Mesenchymal stem cell (in vitro differentiated cells and primary cell): ENCODE data around the gene ERGIC2.

ENCODE experiments used
- DNase-seq: peaks from one replicate; pipeline ENCODE4 v3.0.0-alpha.2; 2013
- H2AFZ ChIP-seq: one replicate; pipeline ENCODE4 v1.6.1; 2013; ENCODE audit warnings: low read depth, mild to moderate bottlenecking, control low read depth, inconsistent platforms, low read length, moderate library complexity
- H2AK5ac ChIP-seq: 2 replicates; pipeline ENCODE4 v1.6.1; 2013; ENCODE audit warnings: low read length, moderate library complexity, mild to moderate bottlenecking, inconsistent platforms; ENCODE audit not compliant: severe bottlenecking
- H2BK120ac ChIP-seq: one replicate; pipeline ENCODE4 v1.6.1; 2013; ENCODE audit warnings: low read depth, mild to moderate bottlenecking, inconsistent platforms, low read length, moderate library complexity
- H2BK12ac ChIP-seq, 2 experiments: one replicate each; pipeline ENCODE4 v1.6.1; 2013; ENCODE audit warnings: inconsistent platforms in 2 of 2, low read length in 2 of 2, mild to moderate bottlenecking in 2 of 2, moderate library complexity in 2 of 2, control low read depth in 1 of 2
- H2BK15ac ChIP-seq: one replicate; pipeline ENCODE4 v1.6.1; 2013; ENCODE audit warnings: mild to moderate bottlenecking, low read depth, inconsistent platforms; ENCODE audit not compliant: poor library complexity, severe bottlenecking
- H2BK5ac ChIP-seq: 2 replicates; pipeline ENCODE4 v1.6.1; 2013; ENCODE audit warnings: low read depth, mild to moderate bottlenecking, low read length, control low read depth, inconsistent platforms; ENCODE audit not compliant: poor library complexity, severe bottlenecking
- H3K14ac ChIP-seq, 2 experiments: one replicate each; pipeline ENCODE4 v1.6.1; 2013; ENCODE audit warnings: inconsistent platforms in 2 of 2, low read length in 2 of 2, control low read depth in 1 of 2, mild to moderate bottlenecking in 1 of 2, moderate library complexity in 1 of 2
- H3K18ac ChIP-seq, 2 experiments: one replicate each; pipeline ENCODE4 v1.6.1; 2013; ENCODE audit warnings: inconsistent platforms in 2 of 2, low read length in 2 of 2, control low read depth in 1 of 2, low read depth in 1 of 2, mild to moderate bottlenecking in 1 of 2
- H3K23ac ChIP-seq, 2 experiments: one replicate each; pipeline ENCODE4 v1.6.1; 2013; ENCODE audit warnings: inconsistent platforms in 2 of 2, low read length in 2 of 2, mild to moderate bottlenecking in 2 of 2, moderate library complexity in 2 of 2, control low read depth in 1 of 2
- H3K27ac ChIP-seq: 2 replicates; pipeline ENCODE4 v1.5.1; 2013; ENCODE audit warnings: mild to moderate bottlenecking, moderate library complexity, low read length, control low read depth, inconsistent platforms; ENCODE audit not compliant: poor library complexity, severe bottlenecking
- H3K27me3 ChIP-seq, 2 experiments: 2 replicates each; pipeline versions ENCODE4 v1.6.1 to v1.7.0; 2013; ENCODE audit warnings: low read length in 2 of 2, mild to moderate bottlenecking in 2 of 2, moderate library complexity in 2 of 2, control low read depth in 1 of 2, inconsistent platforms in 1 of 2; ENCODE audit not compliant: control insufficient read depth in 1 of 2, insufficient read depth in 1 of 2
- H3K36me3 ChIP-seq, 2 experiments: 2 replicates each; pipeline versions ENCODE4 v1.6.1 to v1.7.0; 2013; ENCODE audit warnings: low read length in 2 of 2, control low read depth in 1 of 2, inconsistent platforms in 1 of 2, low read depth in 1 of 2, mild to moderate bottlenecking in 1 of 2; ENCODE audit not compliant: insufficient read depth in 2 of 2, control insufficient read depth in 1 of 2
- H3K4ac ChIP-seq, 2 experiments: one replicate each; pipeline ENCODE4 v1.6.1; 2013; ENCODE audit warnings: inconsistent platforms in 2 of 2, low read length in 2 of 2, mild to moderate bottlenecking in 2 of 2, moderate library complexity in 2 of 2, control low read depth in 1 of 2, low read depth in 1 of 2
- H3K4me1 ChIP-seq: 2 replicates; pipeline ENCODE4 v1.6.1; 2013; ENCODE audit warnings: low read depth, low read length, control low read depth; ENCODE audit not compliant: control insufficient read depth, insufficient read depth
- H3K4me2 ChIP-seq: 2 replicates; pipeline ENCODE4 v1.6.1; 2013; ENCODE audit warnings: low read length, mild to moderate bottlenecking, inconsistent platforms; ENCODE audit not compliant: poor library complexity, severe bottlenecking
- H3K4me3 ChIP-seq, 2 experiments: 2 replicates each; pipeline versions ENCODE4 v1.5.1 to v1.7.0; 2013; ENCODE audit warnings: low read length in 2 of 2, mild to moderate bottlenecking in 2 of 2, control low read depth in 1 of 2, low read depth in 1 of 2; ENCODE audit not compliant: insufficient read depth in 1 of 2
- H3K79me1 ChIP-seq: replicated peaks from 2 replicates; pipeline ENCODE4 v1.6.1; 2013; ENCODE audit warnings: mild to moderate bottlenecking, control low read depth, low read length, inconsistent platforms; ENCODE audit not compliant: poor library complexity, severe bottlenecking
- H3K9ac ChIP-seq: 2 replicates; pipeline ENCODE4 v1.7.0; 2013; ENCODE audit warnings: mild to moderate bottlenecking, low read length, moderate library complexity
- H3K9me3 ChIP-seq: 2 replicates; pipeline ENCODE4 v1.7.0; 2013; ENCODE audit warnings: mild to moderate bottlenecking, low read length; ENCODE audit not compliant: control insufficient read depth
- H4K8ac ChIP-seq: one replicate; pipeline ENCODE4 v1.6.1; 2013; ENCODE audit warnings: inconsistent platforms, mild to moderate bottlenecking, low read length, moderate library complexity
- H4K91ac ChIP-seq: one replicate; pipeline ENCODE4 v1.6.1; 2013; ENCODE audit warnings: mild to moderate bottlenecking, low read length, inconsistent platforms
- WGBS: methylation state at CpG from one replicate; pipeline ENCODE4 v1.1.7; 2013; ENCODE audit warnings: mixed read lengths; 5-methylcytosine and 5-hydroxymethylcytosine counted together

The ERGIC2 gene

DNA sequence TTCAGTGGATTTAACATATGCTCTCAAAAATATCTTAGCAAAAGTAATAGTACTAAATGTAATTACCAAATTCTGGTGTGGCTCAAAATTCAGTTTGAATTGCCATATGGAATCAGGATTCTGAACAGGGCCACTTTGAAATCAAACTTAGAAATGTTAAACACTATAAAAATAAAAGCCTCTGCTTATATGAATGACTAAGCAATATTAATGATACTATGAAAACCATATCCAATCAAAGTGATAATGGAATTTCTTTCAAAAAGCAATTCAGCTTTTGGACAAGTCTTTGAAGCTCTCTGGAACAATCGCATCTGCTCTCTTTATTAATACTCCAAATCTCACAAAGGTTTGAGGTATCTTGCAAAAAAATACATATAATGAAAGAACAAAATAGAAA is 51.6 kb downstream of the ERGIC2 start:
- no peak overlapping the region for H2AFZ ChIP-seq
- H3K18ac ChIP-seq, result no peak overlapping the region
- H3K36me3 ChIP-seq, result peaks cover 0 to 22% of the 10 kb centered on the region in 2 experiments
- H3K4me2 ChIP-seq, result no peak overlapping the region
- H2BK5ac ChIP-seq, result no peak overlapping the region
- no peak overlapping the region for H3K4ac ChIP-seq
- no peak overlapping the region for H3K23ac ChIP-seq
- no peak for DNase-seq
- no peak overlapping the region for H3K4me3 ChIP-seq
- H3K27ac ChIP-seq, result no peak overlapping the region
- no peak overlapping the region for H4K91ac ChIP-seq
- H2BK120ac ChIP-seq, result no peak overlapping the region
- no peaks in the 10 kb centered on the region for H3K4me1 ChIP-seq
- H2BK12ac ChIP-seq, result no peak overlapping the region
- no peaks in the 10 kb centered on the region for H3K27me3 ChIP-seq
- H2BK15ac ChIP-seq, result no peak overlapping the region
- H3K9me3 ChIP-seq, result no peaks in the 10 kb centered on the region
- no peak overlapping the region for H2AK5ac ChIP-seq
- H3K14ac ChIP-seq, result no peak overlapping the region
- WGBS, result 100% methylated on average over 1 of the region's 1 CpG
- H3K9ac ChIP-seq, result no peak overlapping the region
- H3K79me1 ChIP-seq, result no peaks in the 10 kb centered on the region
- no peak overlapping the region for H4K8ac ChIP-seq

DNA sequence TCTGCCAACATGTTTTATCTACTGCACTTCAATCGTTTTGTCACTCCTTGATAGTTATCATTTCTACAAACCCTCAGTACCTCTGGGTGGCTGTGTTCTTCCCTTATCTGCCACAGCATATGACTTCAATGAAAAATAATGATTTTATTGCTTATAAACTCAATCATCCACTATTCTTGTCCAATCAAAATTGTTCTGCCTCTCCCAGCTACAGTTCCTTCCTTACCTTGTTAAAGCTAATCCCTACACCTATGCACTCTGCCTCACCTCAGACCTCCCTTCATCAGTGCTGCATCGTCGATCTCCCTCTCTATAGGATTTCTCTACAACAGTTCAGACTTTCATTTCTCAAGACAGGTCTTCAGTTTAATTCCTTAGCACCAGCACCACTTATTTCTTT is 58.8 kb downstream of the ERGIC2 start:
- Histone ChIP-seq H4K8ac (no peak overlapping the region), H2BK12ac (no peak overlapping the region), H3K79me1 (no peaks in the 10 kb centered on the region), H3K9me3 (no peaks in the 10 kb centered on the region), H3K36me3 (peaks cover 8 to 13% of the 10 kb centered on the region in 2 experiments), H2BK120ac (no peak overlapping the region), H2BK15ac (no peak overlapping the region), H3K27ac (no peak overlapping the region), H3K4ac (no peak overlapping the region), H2AFZ (no peak overlapping the region), H3K9ac (no peak overlapping the region), H3K27me3 (no peaks in the 10 kb centered on the region), H3K4me1 (peaks cover 2% of the 10 kb centered on the region), H3K14ac (no peak overlapping the region), H4K91ac (no peak overlapping the region), H3K4me3 (no peak overlapping the region), H3K4me2 (no peak overlapping the region), H2BK5ac (no peak overlapping the region), H2AK5ac (no peak overlapping the region), H3K18ac (no peak overlapping the region), H3K23ac (no peak overlapping the region)
- no peak for DNase-seq
- WGBS, result 97% methylated on average over 3 of the region's 3 CpGs

DNA sequence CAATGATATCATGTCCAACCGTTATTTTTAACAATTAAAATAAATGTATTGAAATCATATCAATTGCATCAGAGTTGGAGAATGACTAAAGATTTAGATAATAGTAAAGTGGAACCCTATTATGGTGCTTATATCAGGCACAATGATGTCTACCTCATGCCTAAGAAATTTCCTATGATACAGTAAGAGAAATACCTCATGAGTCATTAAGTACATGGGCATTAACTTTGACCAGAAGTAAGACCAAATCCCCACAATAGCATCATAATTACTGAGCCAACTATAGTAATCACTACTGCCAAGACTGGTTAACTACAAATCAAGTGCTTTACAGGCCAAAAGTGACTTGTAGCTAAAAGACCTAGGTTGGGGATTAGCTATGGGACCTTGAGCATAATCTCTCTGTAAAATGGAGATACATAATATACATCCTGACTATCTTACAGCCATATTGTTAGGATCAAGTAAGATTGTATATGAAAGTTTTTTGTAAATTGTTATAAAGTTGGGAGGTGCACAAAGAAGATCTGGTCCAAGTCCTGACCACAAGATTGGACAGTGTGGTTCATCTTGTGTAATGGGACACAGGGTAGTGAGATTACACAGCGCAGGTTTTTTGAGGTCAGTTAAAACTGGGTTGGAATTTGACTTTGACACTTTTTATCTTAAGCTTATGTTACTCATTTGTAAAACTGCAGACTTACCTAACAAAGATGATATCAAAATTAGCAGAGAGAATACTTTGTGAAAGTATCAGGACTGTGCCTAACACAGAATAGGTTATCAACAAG is 60.5 kb downstream of the ERGIC2 start:
- Histone ChIP-seq H2AFZ (no peak overlapping the region), H3K4ac (no peak overlapping the region), H3K18ac (no peak overlapping the region), H2BK120ac (no peak overlapping the region), H2BK12ac (no peak overlapping the region), H3K27me3 (no peaks in the 10 kb centered on the region), H3K79me1 (no peaks in the 10 kb centered on the region), H3K23ac (no peak overlapping the region), H3K4me1 (peaks cover 2% of the 10 kb centered on the region), H3K4me2 (no peak overlapping the region), H4K8ac (no peak overlapping the region), H2BK15ac (no peak overlapping the region), H2AK5ac (no peak overlapping the region), H4K91ac (no peak overlapping the region), H2BK5ac (no peak overlapping the region), H3K4me3 (no peak overlapping the region), H3K36me3 (peaks cover 8 to 13% of the 10 kb centered on the region in 2 experiments), H3K27ac (peak overlapping the region; percentile 76), H3K9ac (peak overlapping the region; percentile 13), H3K9me3 (no peaks in the 10 kb centered on the region), H3K14ac (no peak overlapping the region)
- DNase-seq, result peak; percentile 75
- WGBS, result no CpG with 5 or more reads among the region's 2 CpGs

DNA sequence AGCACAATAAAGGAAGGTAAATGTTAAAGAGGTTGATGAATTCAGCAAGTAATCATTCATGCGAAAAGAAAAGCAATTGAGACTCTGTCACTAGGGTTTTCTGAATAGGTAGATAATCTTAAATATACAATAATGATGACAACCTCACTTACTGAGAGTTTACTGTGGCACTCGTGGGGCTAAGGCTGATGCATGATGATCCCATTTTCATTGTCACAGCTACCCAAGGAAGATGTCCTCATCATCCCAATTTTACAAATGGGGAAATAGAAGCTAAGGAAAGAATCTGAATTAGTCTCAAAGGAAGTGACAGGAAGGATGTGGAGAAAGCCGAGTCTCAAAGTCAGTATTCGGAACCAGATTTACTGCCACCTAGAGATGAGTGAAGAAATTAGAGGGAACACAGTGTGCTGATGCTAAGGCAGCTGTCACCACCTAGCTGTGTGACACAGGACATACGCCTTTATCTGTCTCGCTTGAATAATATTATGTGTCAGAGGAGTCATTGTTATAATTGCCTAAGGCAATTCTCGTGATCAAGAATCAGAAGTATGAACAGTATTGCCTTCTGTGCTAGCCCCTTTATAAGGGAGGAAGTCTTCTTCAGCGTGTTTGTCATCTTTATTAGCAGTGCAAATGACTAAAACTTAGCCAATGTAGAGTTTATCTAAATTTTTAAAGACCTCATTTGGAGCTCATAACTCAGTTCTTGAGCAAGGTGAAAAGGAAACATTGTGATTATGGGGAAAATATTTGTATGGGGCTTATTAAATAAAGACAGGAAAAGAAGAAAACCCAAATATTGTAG is 63.2 kb downstream of the ERGIC2 start:
- no peak overlapping the region for H2AFZ ChIP-seq
- H2BK15ac ChIP-seq, result no peak overlapping the region
- H3K9me3 ChIP-seq, result no peaks in the 10 kb centered on the region
- no peak overlapping the region for H4K8ac ChIP-seq
- WGBS, result 44% methylated on average over 6 of the region's 8 CpGs
- H4K91ac ChIP-seq, result no peak overlapping the region
- H3K4me1 ChIP-seq, result peaks cover 2% of the 10 kb centered on the region
- no peak overlapping the region for H2BK120ac ChIP-seq
- no peaks in the 10 kb centered on the region for H3K79me1 ChIP-seq
- no peak overlapping the region for H3K4me3 ChIP-seq
- H3K18ac ChIP-seq, result no peak overlapping the region
- no peak overlapping the region for H3K27ac ChIP-seq
- peak overlapping the region; percentile 28 for H3K9ac ChIP-seq
- H2AK5ac ChIP-seq, result no peak overlapping the region
- no peak overlapping the region for H3K4me2 ChIP-seq
- no peak overlapping the region for H2BK5ac ChIP-seq
- no peak overlapping the region for H2BK12ac ChIP-seq
- H3K4ac ChIP-seq, result no peak overlapping the region
- no peak overlapping the region for H3K14ac ChIP-seq
- H3K23ac ChIP-seq, result no peak overlapping the region
- no peaks in the 10 kb centered on the region for H3K27me3 ChIP-seq
- peaks cover 2 to 16% of the 10 kb centered on the region in 2 experiments for H3K36me3 ChIP-seq
- DNase-seq, result peak; percentile 67
